Endothelial cell of umbilical vein (primary cell): Measurements from ENCODE around the gene FOXL2. TPM values are rescaled to one million over a fixed set of nuclear protein-coding genes. Genes with fewer than 3 reads are reported as not detected.

Experiments used
- BruUV-seq: library from RNA; stranded (reverse); fragments of 400-500 nt; replicated peaks from 2 replicates; lab custom pipeline; 2021; lab: Mats Ljungman, UMichigan
- CTCF ChIA-PET: fragments of 300-600, 350-600 bp; sonication (Branson Sonifier 250); formaldehyde crosslinking; loops from one replicate; lab custom pipeline; 2021; ENCODE audit warnings: antibody characterized with exemption, inconsistent platforms; lab: Charles Lee
- POLR2A ChIA-PET: fragments of 300-600, 350-600 bp; sonication (Branson Sonifier 250); formaldehyde crosslinking; loops from one replicate; lab custom pipeline; 2021; ENCODE audit warnings: antibody characterized with exemption, inconsistent platforms; lab: Charles Lee
- DNase-seq: peaks from one replicate; pipeline ENCODE4 v3.0.0-alpha.2; 2011; ENCODE audit warnings: low read depth, low spot score
- FAIRE-seq: peaks from 2 replicates; lab custom pipeline; 2011; peaks lifted over from hg19 to GRCh38; lab: Jason Lieb, UNC
- H2AFZ ChIP-seq: 2 replicates; pipeline ENCODE4 v1.6.0; 2012; ENCODE audit warnings: low read depth, low read length, control low read depth, inconsistent platforms
- H3K27ac ChIP-seq: 2 replicates; pipeline ENCODE4 v1.5.1; 2011; ENCODE audit warnings: low read depth, mild to moderate bottlenecking, control low read depth, low read length, moderate library complexity; ENCODE audit not compliant: insufficient read depth
- H3K27me3 ChIP-seq, 2 experiments: 2 replicates each; pipeline versions ENCODE4 v1.6.0 to v1.6.1; 2011; ENCODE audit warnings: low read length in 2 of 2, mixed read lengths in 1 of 2; ENCODE audit not compliant: control insufficient read depth in 2 of 2, insufficient read depth in 2 of 2
- H3K36me3 ChIP-seq, 2 experiments: 2 replicates in 1 of 2; 3 replicates in 1 of 2; pipeline ENCODE4 v1.5.1; 2011; ENCODE audit warnings: low read length in 2 of 2, mild to moderate bottlenecking in 1 of 2, moderate library complexity in 1 of 2; ENCODE audit not compliant: control insufficient read depth in 2 of 2, insufficient read depth in 2 of 2; ENCODE audit errors: extremely low read depth in 1 of 2
- H3K4me1 ChIP-seq: 3 replicates; pipeline ENCODE4 v1.5.1; 2011; ENCODE audit warnings: mild to moderate bottlenecking, low read length; ENCODE audit not compliant: control insufficient read depth, insufficient read depth; ENCODE audit errors: extremely low read depth
- H3K4me2 ChIP-seq: 2 replicates; pipeline ENCODE4 v1.6.1; 2011; ENCODE audit warnings: low read length, control low read depth, mixed read lengths; ENCODE audit not compliant: insufficient read depth
- H3K4me3 ChIP-seq, 3 experiments: fragments of 200-600 bp in 1 of 3; sonication (generic), shearing (Covaris generic) in 1 of 3; replicated peaks in 1 of 3; 2 replicates each; pipeline ENCODE4 v1.5.1; 2011 to 2016; ENCODE audit warnings: control low read depth in 3 of 3, low read length in 3 of 3, mild to moderate bottlenecking in 2 of 3, inconsistent platforms in 1 of 3, low read depth in 1 of 3, moderate library complexity in 1 of 3; ENCODE audit not compliant: insufficient read depth in 1 of 3
- H3K79me2 ChIP-seq: 2 replicates; pipeline ENCODE4 v1.6.0; 2012; ENCODE audit warnings: low read length, inconsistent platforms; ENCODE audit not compliant: control insufficient read depth, insufficient read depth
- H3K9ac ChIP-seq: replicated peaks from 2 replicates; pipeline ENCODE3; 2011; ENCODE audit warnings: low read length, control low read depth; ENCODE audit not compliant: insufficient read depth; ENCODE audit errors: extremely low read depth
- H3K9me1 ChIP-seq: replicated peaks from 3 replicates; pipeline ENCODE4 v1.6.0; 2011; ENCODE audit warnings: mild to moderate bottlenecking, low read length; ENCODE audit not compliant: control insufficient read depth, insufficient read depth; ENCODE audit errors: extremely low read depth
- H3K9me3 ChIP-seq: replicated peaks from 2 replicates; pipeline ENCODE4 v1.5.1; 2012; ENCODE audit warnings: low read length, inconsistent platforms; ENCODE audit not compliant: control insufficient read depth, insufficient read depth
- H4K20me1 ChIP-seq: replicated peaks from 2 replicates; pipeline ENCODE3; 2011; ENCODE audit warnings: mild to moderate bottlenecking, low read length; ENCODE audit not compliant: control insufficient read depth, insufficient read depth; ENCODE audit errors: extremely low read depth
- FOS ChIP-seq: IDR thresholded peaks from 2 replicates; pipeline ENCODE4 v1.6.1; 2011; ENCODE audit warnings: mild to moderate bottlenecking, low read length, moderate library complexity, borderline replicate concordance; ENCODE audit not compliant: insufficient read depth
- dilution Hi-C: fragments of 300-500 bp; cut with MboI; formaldehyde crosslinking; loops from one replicate; pipeline ENCODE4 v1.15.0; 2019; ENCODE audit warnings: low sequenced_read_pairs; ENCODE audit not compliant: extremely low pct_ligation_motif_present
- intact Hi-C: fragments of 100-400 bp; cut with micrococcal nuclease; formaldehyde crosslinking; loops from one replicate; pipeline ENCODE4 v1.10.0; 2022
- polyA plus RNA-seq, 4 experiments: library from polyadenylated mRNA; depleted of rRNA in 3 of 4; stranded (reverse) in 3 of 4; unstranded in 1 of 4; fragments of >200 nt; gene quantifications; 2 replicates each; pipeline versions ENCODE4 v1.2.1 to v1.2.3, GENCODE V29; 2011 to 2012; ENCODE audit warnings: missing spikeins in 1 of 4
- total RNA-seq: library from RNA; stranded (reverse); gene quantifications from 2 replicates; pipeline ENCODE4 v1.2.3, GENCODE V29; 2021
- TF ChIP-seq, protein P1 (sequence below), 2 donors: IDR thresholded peaks; 1 replicate in 1 of 2; 2 replicates in 1 of 2; pipeline ENCODE4 v1.5.1; 2011; ENCODE audit warnings: low read length in 2 of 2, mild to moderate bottlenecking in 2 of 2, moderate library complexity in 2 of 2, control low read depth in 1 of 2, inconsistent platforms in 1 of 2, low read depth in 1 of 2; ENCODE audit not compliant: insufficient read depth in 1 of 2; ENCODE audit errors: extremely low read depth in 1 of 2

Gene FOXL2
- total and polyA plus RNA-seq, 2 donors (not counting 3 experiments of a cell fraction or from before 2014, with no cell fraction given): not detected

DNA sequence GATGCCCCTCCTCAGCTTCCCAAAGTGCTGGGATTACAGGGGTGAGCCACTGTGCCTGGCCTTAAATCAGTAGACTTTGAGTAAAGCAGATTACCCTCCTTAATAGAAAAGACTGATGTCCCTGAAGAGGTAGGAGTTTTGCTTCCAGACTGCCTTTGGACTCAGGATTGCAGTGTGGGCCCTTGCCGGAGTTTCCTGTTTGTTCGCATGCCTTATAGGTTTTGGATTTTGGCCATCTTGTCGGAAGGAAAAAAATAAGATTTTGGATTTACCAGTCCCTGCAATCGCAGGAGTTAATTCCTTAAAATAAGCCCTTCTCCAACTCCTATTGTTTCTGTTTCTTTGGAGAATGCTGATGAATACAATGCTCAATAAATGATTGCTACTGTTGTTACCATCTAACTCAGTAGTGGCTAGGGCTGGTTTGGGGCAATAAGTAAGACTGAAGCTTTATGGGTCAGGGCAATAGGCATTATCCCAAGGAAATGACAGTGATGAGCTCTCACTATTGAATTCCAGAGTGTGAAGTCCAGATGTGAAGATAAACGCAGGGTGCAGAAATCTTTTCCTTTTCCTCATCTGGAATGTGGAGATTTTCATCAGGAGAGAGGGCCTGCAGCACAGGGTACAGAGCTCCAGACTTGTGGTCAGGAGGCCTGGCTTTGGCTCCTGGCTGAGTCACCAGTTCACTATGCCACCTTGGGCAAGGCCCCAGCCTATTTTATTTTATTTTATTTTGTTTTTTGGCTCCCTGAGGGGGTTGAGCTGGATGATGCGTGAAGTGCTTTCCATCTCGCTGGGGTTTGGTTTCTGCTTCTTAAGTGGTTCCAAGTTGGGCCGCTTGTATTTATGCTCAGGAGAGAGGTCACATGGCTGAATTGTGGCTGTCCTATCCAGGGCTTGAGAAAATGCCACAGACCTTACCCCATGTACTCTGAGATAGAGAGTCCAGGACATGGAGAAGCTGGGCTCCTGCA is 25.3 kb downstream of the FOXL2 start:
- H3K79me2 ChIP-seq: no peaks in the 10 kb centered on the region
- H3K4me3 ChIP-seq: no peak overlapping the region
- no peaks in the 10 kb centered on the region for H3K9me1 ChIP-seq
- dilution Hi-C loops: no loop called here
- peak; percentile 58 for FAIRE-seq
- ChIA-PET CTCF (interaction anchor here (0.8 to 13.0 kb wide), 8 partner anchors 9 to 503 kb away, joined by 3 to 862 read pairs (median 76); partner anchors contain the start of gene CEP70), POLR2A (interaction anchor here (0.6 kb wide), 1 partner anchor 327 kb away, joined by 3 read pairs; no protein-coding TSS in a partner anchor)
- DNase-seq: no peak
- H3K9me3 ChIP-seq: no peaks in the 10 kb centered on the region
- no peaks in the 10 kb centered on the region for H3K36me3 ChIP-seq
- H3K4me2 ChIP-seq: no peak overlapping the region
- H3K9ac ChIP-seq: no peak overlapping the region
- H3K4me1 ChIP-seq: peaks cover 10% of the 10 kb centered on the region
- TF ChIP-seq, protein P1, sequence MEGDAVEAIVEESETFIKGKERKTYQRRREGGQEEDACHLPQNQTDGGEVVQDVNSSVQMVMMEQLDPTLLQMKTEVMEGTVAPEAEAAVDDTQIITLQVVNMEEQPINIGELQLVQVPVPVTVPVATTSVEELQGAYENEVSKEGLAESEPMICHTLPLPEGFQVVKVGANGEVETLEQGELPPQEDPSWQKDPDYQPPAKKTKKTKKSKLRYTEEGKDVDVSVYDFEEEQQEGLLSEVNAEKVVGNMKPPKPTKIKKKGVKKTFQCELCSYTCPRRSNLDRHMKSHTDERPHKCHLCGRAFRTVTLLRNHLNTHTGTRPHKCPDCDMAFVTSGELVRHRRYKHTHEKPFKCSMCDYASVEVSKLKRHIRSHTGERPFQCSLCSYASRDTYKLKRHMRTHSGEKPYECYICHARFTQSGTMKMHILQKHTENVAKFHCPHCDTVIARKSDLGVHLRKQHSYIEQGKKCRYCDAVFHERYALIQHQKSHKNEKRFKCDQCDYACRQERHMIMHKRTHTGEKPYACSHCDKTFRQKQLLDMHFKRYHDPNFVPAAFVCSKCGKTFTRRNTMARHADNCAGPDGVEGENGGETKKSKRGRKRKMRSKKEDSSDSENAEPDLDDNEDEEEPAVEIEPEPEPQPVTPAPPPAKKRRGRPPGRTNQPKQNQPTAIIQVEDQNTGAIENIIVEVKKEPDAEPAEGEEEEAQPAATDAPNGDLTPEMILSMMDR (IDR thresholded peaks at IDR 0.05; ENCODE audit: extremely low read depth in 1 of 2, insufficient read depth in 1 of 2, low read depth in 1 of 2, low read length in 2 of 2): no peak
- TF ChIP-seq FOS: peak; percentile 54
- intact Hi-C loops: loop anchor here (10.0 kb wide), 1 partner anchor 737 kb away; the partner anchor contains the start of gene ARMC8
- no peaks in the 10 kb centered on the region for H4K20me1 ChIP-seq
- BruUV-seq: no TSS peak
- peaks cover 2% of the 10 kb centered on the region in 2 experiments for H3K27me3 ChIP-seq
- no peak overlapping the region for H2AFZ ChIP-seq
- no peak overlapping the region for H3K27ac ChIP-seq
